Natural killer cell (primary cell): ENCODE results near the gene MDFI. TPM values are rescaled to one million over a fixed set of nuclear protein-coding genes. Genes with fewer than 3 reads are reported as not detected.

Source experiments
- ATAC-seq, 3 donors: fragments of 150-1000 bp in 2 of 3; fragments of 200-7000 bp in 1 of 3; cut with Tn5 transposase; 1 replicate in 1 of 3; 2 replicates in 2 of 3; pipeline ENCODE4 v1.10.0; 2021; ENCODE audit warnings: mild to moderate bottlenecking in 2 of 3, moderate library complexity in 2 of 3
- DNase-seq, 2 donors: peaks; one replicate each; pipeline versions ENCODE4 v3.0.0 to v3.0.0-alpha.2; 2013 to 2021; ENCODE audit warnings: mixed read lengths in 1 of 2
- H3K27ac ChIP-seq: one replicate; pipeline ENCODE4 v1.5.1; 2013; ENCODE audit warnings: mild to moderate bottlenecking, low read length
- H3K27me3 ChIP-seq: one replicate; pipeline ENCODE4 v1.6.1; 2013; ENCODE audit warnings: low read length; ENCODE audit not compliant: control insufficient read depth, insufficient read depth
- H3K36me3 ChIP-seq: one replicate; pipeline ENCODE4 v1.6.1; 2013; ENCODE audit warnings: low read length; ENCODE audit not compliant: control insufficient read depth, insufficient read depth
- H3K4me1 ChIP-seq: one replicate; pipeline ENCODE4 v1.6.1; 2013; ENCODE audit warnings: low read length; ENCODE audit not compliant: control insufficient read depth, insufficient read depth
- H3K4me3 ChIP-seq: one replicate; pipeline ENCODE4 v1.5.1; 2013; ENCODE audit warnings: low read length
- H3K9me3 ChIP-seq: one replicate; pipeline ENCODE4 v1.6.1; 2013; ENCODE audit warnings: low read length; ENCODE audit not compliant: control insufficient read depth, insufficient read depth
- H3K27ac Mint-ChIP-seq, 2 donors: one replicate each; pipeline ENCODE4 v1.8.0; 2022; ENCODE audit warnings: mild to moderate bottlenecking in 2 of 2, mixed read lengths in 2 of 2, moderate library complexity in 1 of 2
- H3K27me3 Mint-ChIP-seq, 2 donors: one replicate each; pipeline ENCODE4 v1.8.0; 2022; ENCODE audit warnings: low read depth in 2 of 2, mixed read lengths in 2 of 2
- H3K36me3 Mint-ChIP-seq: one replicate; pipeline ENCODE4 v1.8.0; 2022; ENCODE audit warnings: mixed read lengths
- H3K4me1 Mint-ChIP-seq, 2 donors: one replicate each; pipeline ENCODE4 v1.8.0; 2022; ENCODE audit warnings: mixed read lengths in 2 of 2
- H3K4me3 Mint-ChIP-seq: one replicate; pipeline ENCODE4 v1.8.0; 2022; ENCODE audit warnings: mild to moderate bottlenecking, moderate library complexity, mixed read lengths
- H3K9me3 Mint-ChIP-seq, 2 donors: one replicate each; pipeline ENCODE4 v1.8.0; 2022; ENCODE audit warnings: mixed read lengths in 2 of 2
- CTCF ChIP-seq: fragments of 200-600 bp; IDR thresholded peaks from one replicate; pipeline ENCODE4 v1.8.0; 2022; ENCODE audit warnings: antibody characterized with exemption
- WGBS: methylation state at CpG from one replicate; pipeline ENCODE4 v1.1.7; 2013; ENCODE audit warnings: missing lambda C conversion rate; ENCODE audit not compliant: insufficient coverage; 5-methylcytosine and 5-hydroxymethylcytosine counted together
- intact Hi-C: fragments of 100-400 bp; cut with micrococcal nuclease; formaldehyde crosslinking; loops from one replicate; pipeline ENCODE4 v1.14.2; 2022
- total RNA-seq, 4 donors: library from RNA; stranded (reverse); fragments of 120-200 nt in 1 of 4; gene quantifications; one replicate each; pipeline versions ENCODE4 v1.2.3 to v1.2.4, GENCODE V29; 2013 to 2022

MDFI gene
- total RNA-seq, 3 donors from 2014 or later (not counting 1 experiment from before 2014, with no cell fraction given) = not detected

GRCh38 chr6:41642960-41643898 is 5.0 kb downstream of the MDFI start:
- intact Hi-C loops = no loop called here
- no peak overlapping the region for H3K4me3 ChIP-seq
- no peak for DNase-seq
- no peaks in the 10 kb centered on the region for H3K36me3 ChIP-seq
- Mint-ChIP-seq H3K27ac (no peak overlapping the region), H3K4me1 (peaks cover 0 to 4% of the 10 kb centered on the region in 2 donors), H3K27me3 (peaks cover 32 to 49% of the 10 kb centered on the region in 2 donors), H3K36me3 (no peaks in the 10 kb centered on the region), H3K4me3 (no peak overlapping the region), H3K9me3 (no peaks in the 10 kb centered on the region)
- no peaks in the 10 kb centered on the region for H3K4me1 ChIP-seq
- no peaks in the 10 kb centered on the region for H3K9me3 ChIP-seq
- no peak for ATAC-seq
- 58% methylated on average over 9 of the region's 10 CpGs for WGBS
- H3K27ac ChIP-seq = no peak overlapping the region
- no peak for TF ChIP-seq CTCF
- H3K27me3 ChIP-seq = peaks cover 12% of the 10 kb centered on the region

GRCh38 chr6:41643899-41644269 is 5.6 kb downstream of the MDFI start:
- no peaks in the 10 kb centered on the region for H3K36me3 ChIP-seq
- no peak overlapping the region for H3K27ac Mint-ChIP-seq
- H3K4me3 ChIP-seq = no peak overlapping the region
- H3K4me1 ChIP-seq = no peaks in the 10 kb centered on the region
- H3K4me3 Mint-ChIP-seq = no peak overlapping the region
- no peak for TF ChIP-seq CTCF
- intact Hi-C loops = no loop called here
- no peak overlapping the region for H3K27ac ChIP-seq
- no peaks in the 10 kb centered on the region for H3K9me3 ChIP-seq
- no peaks in the 10 kb centered on the region for H3K9me3 Mint-ChIP-seq
- ATAC-seq (no peak), DNase-seq (no peak)
- H3K36me3 Mint-ChIP-seq = no peaks in the 10 kb centered on the region
- H3K4me1 Mint-ChIP-seq = peaks cover 0 to 4% of the 10 kb centered on the region in 2 donors
- peaks cover 10% of the 10 kb centered on the region for H3K27me3 ChIP-seq
- 87% methylated on average over 4 of the region's 4 CpGs for WGBS
- peaks cover 32 to 45% of the 10 kb centered on the region in 2 donors for H3K27me3 Mint-ChIP-seq

- Histone ChIP-seq H3K36me3 (no peaks in the 10 kb centered on the region), H3K27ac (no peak overlapping the region), H3K27me3 (peaks cover 5% of the 10 kb centered on the region), H3K9me3 (no peaks in the 10 kb centered on the region), H3K4me1 (no peaks in the 10 kb centered on the region), H3K4me3 (no peak overlapping the region)
- Mint-ChIP-seq H3K36me3 (no peaks in the 10 kb centered on the region), H3K4me1 (peaks cover 0 to 4% of the 10 kb centered on the region in 2 donors), H3K9me3 (no peaks in the 10 kb centered on the region), H3K4me3 (no peak overlapping the region), H3K27me3 (peaks cover 28 to 39% of the 10 kb centered on the region in 2 donors), H3K27ac (no peak overlapping the region)
- intact Hi-C loops = no loop called here
- no peak for TF ChIP-seq CTCF
- 80% methylated on average over 4 of the region's 4 CpGs for WGBS
- no peak for DNase-seq
- ATAC-seq = no peak
Observed at GRCh38 chr6:41644297-41644879, 6.1 kb downstream of the MDFI start.
